Mesodermal cell (in vitro differentiated cells): ENCODE results near the gene ZNF84. TPM values are rescaled to one million over a fixed set of nuclear protein-coding genes. Genes with fewer than 3 reads are reported as not detected.

ENCODE experiments used
- H3K27ac ChIP-seq: 2 replicates; pipeline ENCODE4 v1.7.0; 2013; ENCODE audit warnings: mild to moderate bottlenecking, low read depth, low read length, moderate library complexity; ENCODE audit not compliant: severe bottlenecking
- H3K36me3 ChIP-seq: 2 replicates; pipeline ENCODE4 v1.7.1; 2013; ENCODE audit warnings: mild to moderate bottlenecking, low read length, moderate library complexity; ENCODE audit not compliant: control insufficient read depth, insufficient read depth
- H3K4me1 ChIP-seq: one replicate; pipeline ENCODE4 v1.7.1; 2013; ENCODE audit warnings: mild to moderate bottlenecking, low read length; ENCODE audit not compliant: insufficient read depth, control insufficient read depth, poor library complexity, severe bottlenecking
- H3K4me3 ChIP-seq: 2 replicates; pipeline ENCODE4 v1.7.0; 2013; ENCODE audit warnings: low read length, control low read depth, mild to moderate bottlenecking; ENCODE audit not compliant: insufficient read depth, poor library complexity, severe bottlenecking; ENCODE audit errors: extremely low read depth
- H3K9me3 ChIP-seq: 2 replicates; pipeline ENCODE4 v1.7.1; 2013; ENCODE audit warnings: mild to moderate bottlenecking, low read length, moderate library complexity; ENCODE audit not compliant: control insufficient read depth
- WGBS, 2 experiments: methylation state at CpG; one replicate each; pipeline ENCODE4 v1.1.5; 2013; ENCODE audit warnings: missing lambda C conversion rate in 2 of 2; ENCODE audit not compliant: insufficient coverage in 2 of 2; 5-methylcytosine and 5-hydroxymethylcytosine counted together
- polyA plus RNA-seq, 2 experiments: library from polyadenylated mRNA; stranded (reverse); fragments of 50-300 nt; gene quantifications; one replicate each; pipeline ENCODE4 v1.2.3, GENCODE V29; 2013

Gene ZNF84
- polyA plus RNA-seq (2013, experiment 1 of 2) = 16.5 TPM
- 17.1 TPM for polyA plus RNA-seq (2013, experiment 2 of 2)

DNA sequence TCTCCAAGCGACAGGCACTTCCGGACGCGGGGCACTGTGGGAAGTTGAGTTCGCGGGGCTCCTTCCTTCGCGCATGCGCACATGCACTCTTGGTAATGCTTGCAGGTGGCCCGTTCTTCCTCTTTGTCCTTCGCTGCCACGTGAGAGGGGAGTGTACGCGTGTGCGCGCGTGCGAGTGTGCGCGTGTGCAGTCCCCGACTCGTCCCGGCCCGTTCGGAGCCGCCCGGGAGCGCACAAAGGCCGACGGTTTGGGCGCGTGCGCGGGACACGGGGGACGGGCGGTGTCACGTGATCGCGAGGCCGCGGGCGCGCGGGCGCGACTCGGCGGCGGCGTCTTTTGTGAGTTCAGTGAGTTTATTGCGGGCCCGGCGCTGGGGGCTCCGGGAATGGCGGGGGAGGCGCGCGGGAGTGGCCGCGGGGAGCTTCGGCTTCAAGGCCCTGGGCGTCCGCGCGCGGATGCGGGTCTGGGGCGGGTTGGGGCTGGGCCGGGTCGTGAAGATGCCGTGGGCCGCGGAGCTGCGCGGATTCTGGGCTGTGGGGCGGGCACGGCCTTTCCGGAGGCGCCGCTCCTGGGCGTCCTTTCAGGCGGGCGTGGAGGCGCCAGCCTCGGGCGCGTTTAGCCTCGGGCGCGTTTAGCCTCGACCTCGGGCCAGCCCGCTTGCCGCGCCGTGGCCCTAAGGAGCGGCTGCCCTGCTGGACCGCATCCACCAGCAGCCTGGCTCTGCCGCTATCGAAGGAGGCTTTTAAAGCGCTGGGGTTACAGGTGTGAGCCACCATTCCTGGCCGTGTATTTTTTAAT is at the start of gene ZNF84:
Gene ZNF84, plus strand, starts transcription at position 303 of the 799 bp plus-strand sequence. CDS start 3,959 bp downstream, outside the sequence.
- no peaks in the 10 kb centered on the region for H3K4me1 ChIP-seq
- 0 to 1% methylated on average over 81 to 91 of the region's 103 CpGs for WGBS, 2 experiments
- peaks cover 48% of the 10 kb centered on the region for H3K9me3 ChIP-seq
- peak within 1 kb of the TSS; percentile 75 for H3K4me3 ChIP-seq
- peaks cover 35% of the 10 kb centered on the region for H3K36me3 ChIP-seq
- peak within 1 kb of the TSS; percentile 98 for H3K27ac ChIP-seq

DNA sequence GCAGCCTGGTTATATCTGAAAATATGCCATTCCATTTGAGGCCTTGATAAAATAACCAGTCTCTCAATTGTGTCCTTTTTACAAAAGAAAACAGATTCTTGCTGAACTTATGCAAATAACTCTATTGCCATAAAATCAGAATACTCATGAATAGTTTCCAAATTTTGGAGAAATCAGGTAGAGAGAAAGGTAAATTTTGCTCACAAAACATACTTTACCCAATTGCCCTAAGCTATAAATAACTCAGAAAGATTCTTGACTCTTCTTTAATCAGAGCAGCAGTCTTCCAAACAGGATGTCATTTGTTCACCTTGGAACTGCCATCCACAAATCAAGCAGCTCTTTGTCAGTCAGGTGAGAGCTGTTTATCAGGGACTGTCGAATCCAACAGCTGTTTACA is 38.6 kb upstream of the ZNF84 start:
- WGBS, 2 experiments = no CpG with 5 or more reads among the region's 1 CpG
- peaks cover 4% of the 10 kb centered on the region for H3K36me3 ChIP-seq
- H3K9me3 ChIP-seq = peaks cover 75% of the 10 kb centered on the region
- no peaks in the 10 kb centered on the region for H3K4me1 ChIP-seq
- no peak overlapping the region for H3K27ac ChIP-seq
- H3K4me3 ChIP-seq = no peak overlapping the region

DNA sequence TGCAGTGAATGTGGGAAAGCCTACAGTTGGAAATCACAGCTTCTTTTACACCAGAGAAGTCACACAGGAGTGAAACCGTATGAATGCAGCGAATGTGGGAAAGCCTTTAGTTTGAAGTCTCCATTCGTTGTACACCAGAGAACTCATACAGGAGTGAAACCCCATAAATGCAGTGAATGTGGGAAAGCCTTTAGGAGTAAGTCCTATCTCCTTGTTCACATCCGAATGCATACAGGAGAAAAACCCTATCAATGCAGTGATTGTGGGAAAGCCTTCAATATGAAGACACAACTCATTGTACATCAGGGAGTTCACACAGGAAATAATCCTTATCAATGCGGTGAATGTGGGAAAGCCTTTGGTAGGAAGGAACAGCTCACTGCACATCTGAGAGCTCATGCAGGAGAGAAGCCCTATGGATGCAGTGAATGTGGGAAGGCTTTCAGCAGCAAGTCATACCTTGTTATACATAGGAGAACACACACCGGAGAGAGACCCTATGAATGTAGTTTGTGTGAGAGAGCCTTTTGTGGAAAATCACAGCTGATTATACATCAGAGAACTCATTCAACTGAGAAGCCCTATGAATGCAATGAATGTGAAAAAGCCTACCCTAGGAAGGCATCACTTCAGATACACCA is 26.5 kb upstream of the ZNF84 start:
- H3K9me3 ChIP-seq = peaks cover 79% of the 10 kb centered on the region
- no peak overlapping the region for H3K27ac ChIP-seq
- H3K4me3 ChIP-seq = no peak overlapping the region
- H3K36me3 ChIP-seq = peaks cover 95% of the 10 kb centered on the region
- H3K4me1 ChIP-seq = no peaks in the 10 kb centered on the region
- WGBS, 2 experiments = 98 to 100% methylated on average over 1 to 6 of the region's 6 CpGs

DNA sequence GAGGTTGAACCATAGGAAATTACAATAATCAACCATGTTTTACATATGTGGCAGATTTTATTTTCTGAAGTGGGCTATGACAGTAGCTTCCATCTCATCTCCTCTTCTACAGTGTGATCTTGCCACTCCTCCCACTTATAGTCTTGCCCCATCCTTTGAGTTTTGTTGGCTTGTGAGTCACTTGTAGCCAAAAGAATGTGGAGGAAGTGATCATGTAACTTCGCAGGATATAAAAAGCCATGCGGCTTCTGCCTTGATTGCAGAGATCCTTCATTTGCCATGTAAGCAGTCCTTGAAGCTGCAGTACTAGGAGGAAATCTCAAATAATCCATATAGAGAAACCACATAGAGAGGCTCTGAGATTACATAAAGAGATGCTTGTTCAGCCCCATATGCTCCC is 13.7 kb upstream of the ZNF84 start:
- H3K4me3 ChIP-seq = no peak overlapping the region
- H3K9me3 ChIP-seq = peaks cover 35% of the 10 kb centered on the region
- H3K27ac ChIP-seq = no peak overlapping the region
- H3K36me3 ChIP-seq = peaks cover 4% of the 10 kb centered on the region
- 94 to 100% methylated on average over 2 of the region's 2 CpGs for WGBS, 2 experiments
- no peaks in the 10 kb centered on the region for H3K4me1 ChIP-seq

DNA sequence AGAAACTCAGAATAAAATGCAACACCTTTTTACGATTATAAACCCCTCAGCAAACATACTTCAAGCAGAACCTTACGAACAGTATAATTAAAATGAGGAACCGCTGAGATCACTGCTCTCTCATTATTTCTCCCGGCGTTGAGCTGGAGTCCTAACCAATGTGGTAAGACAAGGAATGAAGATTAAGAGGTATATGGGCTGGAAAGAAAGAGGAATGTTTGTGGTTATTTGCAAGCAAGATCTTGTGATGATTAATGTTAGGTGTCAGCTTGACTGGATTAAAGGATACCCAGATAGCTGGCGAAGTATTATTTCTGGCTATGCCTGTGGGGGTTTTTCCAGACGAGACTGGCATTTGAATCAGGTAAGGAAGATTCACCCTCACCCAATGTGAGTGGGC is 10.3 kb upstream of the ZNF84 start:
- Histone ChIP-seq H3K9me3 (peaks cover 38% of the 10 kb centered on the region), H3K27ac (no peak overlapping the region), H3K4me3 (no peak overlapping the region), H3K4me1 (no peaks in the 10 kb centered on the region), H3K36me3 (no peaks in the 10 kb centered on the region)
- WGBS, 2 experiments = 93 to 100% methylated on average over 2 to 3 of the region's 7 CpGs

DNA sequence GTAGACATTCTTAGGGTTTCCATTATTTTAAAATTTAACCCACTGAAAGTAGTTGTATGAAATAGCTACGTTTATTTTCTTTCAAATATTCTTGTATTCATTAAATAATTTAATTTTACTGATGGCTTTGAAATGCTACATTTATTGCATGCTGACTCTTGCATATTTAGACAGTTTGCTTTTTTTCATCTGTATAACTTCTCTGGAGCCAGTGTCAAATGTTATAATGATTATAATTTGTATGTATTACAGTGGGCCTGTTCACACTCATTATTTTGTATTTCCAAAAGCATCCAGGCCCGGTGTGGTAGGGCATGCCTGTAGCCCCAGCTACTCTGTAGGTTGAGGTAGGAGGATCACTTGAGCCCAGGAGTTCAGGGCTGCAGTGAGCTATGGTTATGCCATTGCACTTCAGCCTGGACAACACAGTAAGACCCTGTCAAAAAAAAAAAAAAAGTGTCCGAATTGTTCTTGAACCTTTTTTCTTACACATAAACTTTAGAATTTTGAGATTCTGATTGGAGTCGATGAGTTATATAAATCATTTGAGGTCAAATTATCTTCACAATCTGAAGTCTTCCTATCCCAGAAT is 905 bp downstream of the ZNF84 start:
- Histone ChIP-seq H3K4me1 (no peaks in the 10 kb centered on the region), H3K4me3 (peak overlapping the region; percentile 75), H3K36me3 (peaks cover 43% of the 10 kb centered on the region), H3K27ac (no peak overlapping the region), H3K9me3 (peaks cover 52% of the 10 kb centered on the region)
- WGBS, 2 experiments = 100% methylated on average over 1 of the region's 4 CpGs

DNA sequence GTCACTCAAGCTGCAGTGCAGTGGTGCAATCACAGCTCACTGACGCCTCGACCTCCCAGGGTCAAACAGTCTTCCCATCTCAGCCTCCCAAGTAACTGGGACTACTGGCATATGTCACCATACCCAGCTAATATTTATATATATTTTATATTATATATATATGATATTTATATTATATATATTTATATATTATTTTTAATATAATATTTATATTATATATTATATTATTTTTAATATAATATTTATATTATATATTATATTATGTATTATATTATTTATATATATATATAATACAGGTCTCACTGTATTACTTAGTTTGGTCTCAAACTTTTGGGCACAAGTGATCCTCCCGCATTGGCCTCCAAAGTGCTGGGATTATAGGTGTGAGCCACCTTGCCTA is 9.4 kb downstream of the ZNF84 start:
- H3K4me1 ChIP-seq = no peaks in the 10 kb centered on the region
- H3K4me3 ChIP-seq = no peak overlapping the region
- H3K27ac ChIP-seq = no peak overlapping the region
- WGBS, 2 experiments = no CpG with 5 or more reads among the region's 3 CpGs
- peaks cover 96% of the 10 kb centered on the region for H3K9me3 ChIP-seq
- peaks cover 100% of the 10 kb centered on the region for H3K36me3 ChIP-seq

DNA sequence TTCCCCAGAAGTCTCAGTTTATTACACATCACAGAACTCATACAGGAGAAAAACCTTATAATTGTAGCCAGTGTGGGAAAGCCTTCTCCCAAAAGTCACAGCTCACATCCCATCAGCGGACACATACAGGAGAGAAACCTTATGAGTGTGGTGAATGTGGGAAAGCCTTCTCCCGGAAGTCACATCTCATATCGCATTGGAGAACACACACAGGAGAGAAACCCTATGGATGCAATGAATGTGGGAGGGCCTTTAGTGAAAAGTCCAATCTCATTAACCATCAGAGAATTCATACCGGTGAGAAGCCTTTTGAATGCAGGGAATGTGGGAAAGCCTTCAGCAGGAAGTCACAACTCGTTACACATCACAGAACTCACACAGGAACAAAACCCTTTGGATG is 20.1 kb downstream of the ZNF84 start:
- WGBS, 2 experiments = 100% methylated on average over 1 of the region's 5 CpGs; no CpG with 5 or more reads in 1 of the 2 experiments
- H3K27ac ChIP-seq = no peak overlapping the region
- H3K4me3 ChIP-seq = no peak overlapping the region
- H3K9me3 ChIP-seq = peaks cover 83% of the 10 kb centered on the region
- H3K4me1 ChIP-seq = no peaks in the 10 kb centered on the region
- H3K36me3 ChIP-seq = peaks cover 63% of the 10 kb centered on the region

DNA sequence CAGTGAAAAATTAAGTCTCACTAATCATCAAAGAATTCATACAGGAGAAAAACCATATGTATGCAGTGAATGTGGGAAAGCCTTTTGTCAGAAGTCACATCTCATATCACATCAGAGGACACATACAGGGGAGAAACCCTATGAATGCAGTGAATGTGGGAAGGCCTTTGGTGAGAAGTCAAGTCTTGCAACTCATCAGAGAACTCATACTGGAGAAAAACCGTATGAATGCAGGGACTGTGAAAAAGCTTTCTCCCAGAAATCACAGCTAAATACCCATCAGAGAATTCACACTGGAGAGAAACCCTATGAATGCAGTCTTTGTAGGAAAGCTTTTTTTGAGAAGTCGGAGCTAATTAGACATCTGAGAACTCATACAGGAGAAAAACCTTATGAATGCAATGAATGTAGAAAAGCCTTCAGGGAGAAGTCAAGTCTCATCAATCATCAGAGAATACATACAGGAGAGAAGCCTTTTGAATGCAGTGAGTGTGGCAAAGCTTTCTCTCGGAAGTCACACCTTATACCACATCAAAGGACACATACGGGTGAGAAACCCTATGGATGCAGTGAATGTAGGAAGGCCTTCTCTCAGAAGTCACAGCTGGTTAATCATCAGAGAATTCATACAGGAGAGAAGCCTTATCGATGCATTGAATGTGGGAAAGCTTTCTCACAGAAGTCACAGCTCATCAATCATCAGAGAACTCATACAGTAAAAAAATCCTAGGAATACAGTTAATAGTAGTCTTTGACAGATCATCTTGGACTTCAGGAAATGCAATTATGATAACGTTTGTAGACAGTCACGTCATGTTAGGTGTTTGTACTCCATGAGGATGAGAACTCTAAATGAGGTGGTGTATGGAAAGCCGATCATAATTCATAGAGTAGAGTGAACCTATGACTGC is 21.1 kb downstream of the ZNF84 start:
- Histone ChIP-seq H3K4me1 (no peaks in the 10 kb centered on the region), H3K27ac (no peak overlapping the region), H3K36me3 (peaks cover 59% of the 10 kb centered on the region), H3K9me3 (peaks cover 83% of the 10 kb centered on the region), H3K4me3 (no peak overlapping the region)
- WGBS, 2 experiments = 80 to 92% methylated on average over 2 to 3 of the region's 8 CpGs

DNA sequence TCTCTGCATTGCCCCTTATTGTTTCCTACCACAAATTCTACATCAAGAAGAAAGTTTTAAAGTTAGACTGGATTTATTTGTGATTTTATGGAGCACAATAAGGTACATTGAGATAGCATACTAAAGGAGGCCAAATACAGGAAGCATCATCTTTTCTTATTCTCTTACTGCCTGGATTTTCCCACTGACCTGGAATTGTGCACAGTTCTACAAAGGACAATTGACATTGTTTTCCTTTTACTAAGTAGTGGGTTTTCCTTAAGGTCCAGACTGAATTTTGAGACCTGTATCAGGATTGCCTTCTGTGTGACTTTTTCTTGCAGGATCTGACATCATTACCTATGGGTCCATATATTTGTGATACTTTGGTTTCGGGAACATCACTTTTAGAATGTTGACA is 24.6 kb downstream of the ZNF84 start:
- WGBS, 2 experiments = 100% methylated on average over 1 of the region's 1 CpG; no CpG with 5 or more reads in 1 of the 2 experiments
- Histone ChIP-seq H3K4me3 (no peak overlapping the region), H3K4me1 (no peaks in the 10 kb centered on the region), H3K36me3 (peaks cover 35% of the 10 kb centered on the region), H3K9me3 (peaks cover 88% of the 10 kb centered on the region), H3K27ac (no peak overlapping the region)
